B cell (primary cell): Measurements from ENCODE around the gene EPB41L4B. TPM values are rescaled to one million over a fixed set of nuclear protein-coding genes. Genes with fewer than 3 reads are reported as not detected.

ENCODE experiments used
- ATAC-seq: fragments of 200-7000 bp; cut with Tn5 transposase; one replicate; pipeline ENCODE4 v1.10.0; 2021; ENCODE audit warnings: low read depth, mild to moderate bottlenecking, moderate number of reproducible peaks, moderate library complexity
- CTCF ChIA-PET: fragments of 350-600 bp; sonication (Branson Sonifier 250); formaldehyde crosslinking; loops from one replicate; lab custom pipeline; 2021; ENCODE audit warnings: antibody characterized with exemption, inconsistent platforms; lab: Charles Lee
- POLR2A ChIA-PET: fragments of 350-600 bp; sonication (Branson Sonifier 250); formaldehyde crosslinking; loops from one replicate; lab custom pipeline; 2021; ENCODE audit warnings: antibody characterized with exemption; lab: Charles Lee
- DNase-seq: peaks from one replicate; pipeline ENCODE4 v3.0.0; 2013
- H2AFZ ChIP-seq: 2 replicates; pipeline ENCODE4 v1.6.1; 2012; ENCODE audit warnings: mild to moderate bottlenecking, low read depth, low read length; ENCODE audit not compliant: insufficient read depth, poor library complexity, severe bottlenecking
- H3K27ac ChIP-seq, 2 donors: 1 replicate in 1 of 2; 2 replicates in 1 of 2; pipeline ENCODE4 v1.5.1; 2012 to 2013; ENCODE audit warnings: low read length in 2 of 2, mild to moderate bottlenecking in 2 of 2, moderate library complexity in 1 of 2
- H3K27me3 ChIP-seq, 4 experiments: fragments of 200-600 bp in 1 of 4; sonication (generic) in 1 of 4; replicated peaks in 1 of 4; 1 replicate in 2 of 4; 2 replicates in 2 of 4; pipeline versions ENCODE4 v1.6.1 to v1.7.0; 2013 to 2016; ENCODE audit warnings: low read length in 3 of 4, mild to moderate bottlenecking in 2 of 4, mixed read lengths in 1 of 4, moderate library complexity in 1 of 4; ENCODE audit not compliant: insufficient read depth in 4 of 4, control insufficient read depth in 3 of 4; ENCODE audit errors: control extremely low read depth in 1 of 4
- H3K36me3 ChIP-seq, 2 experiments: replicated peaks in 1 of 2; 1 replicate in 1 of 2; 2 replicates in 1 of 2; pipeline versions ENCODE4 v1.6.1 to v1.7.1; 2013; ENCODE audit warnings: low read length in 1 of 2; ENCODE audit not compliant: insufficient read depth in 2 of 2, control insufficient read depth in 1 of 2; ENCODE audit errors: control extremely low read depth in 1 of 2, extremely low read depth in 1 of 2
- H3K4me1 ChIP-seq, 2 donors: fragments of 200-600 bp in 1 of 2; sonication (generic) in 1 of 2; 1 replicate in 1 of 2; 2 replicates in 1 of 2; pipeline versions ENCODE4 v1.5.1 to v1.6.1; 2013 to 2017; ENCODE audit warnings: low read length in 2 of 2; ENCODE audit not compliant: control insufficient read depth in 2 of 2, insufficient read depth in 2 of 2
- H3K4me2 ChIP-seq: replicated peaks from 2 replicates; pipeline ENCODE3; 2012; ENCODE audit warnings: mild to moderate bottlenecking, low read depth, low read length; ENCODE audit not compliant: poor library complexity, severe bottlenecking
- H3K4me3 ChIP-seq, 5 experiments: fragments of 200-600 bp in 1 of 5; sonication (generic) in 1 of 5; 1 replicate in 3 of 5; 2 replicates in 2 of 5; pipeline versions ENCODE4 v1.5.1 to v1.7.0; 2011 to 2016; ENCODE audit warnings: low read length in 4 of 5, mild to moderate bottlenecking in 4 of 5, low read depth in 2 of 5, control low read depth in 1 of 5, moderate library complexity in 1 of 5; ENCODE audit not compliant: insufficient read depth in 1 of 5; ENCODE audit errors: control extremely low read depth in 1 of 5, extremely low read depth in 1 of 5
- H3K79me2 ChIP-seq: fragments of 200-600 bp; sonication (generic); one replicate; pipeline ENCODE4 v1.6.0; 2016; ENCODE audit warnings: low read length; ENCODE audit not compliant: control insufficient read depth, insufficient read depth
- H3K9ac ChIP-seq: fragments of 200-600 bp; sonication (generic); 2 replicates; pipeline ENCODE4 v1.6.1; 2017; ENCODE audit warnings: mild to moderate bottlenecking, low read length, moderate library complexity
- H3K9me3 ChIP-seq, 3 donors: one replicate each; pipeline versions ENCODE4 v1.6.1 to v1.7.1; 2013; ENCODE audit warnings: low read length in 2 of 3; ENCODE audit not compliant: control insufficient read depth in 2 of 3, insufficient read depth in 1 of 3; ENCODE audit errors: control extremely low read depth in 1 of 3
- H4K20me1 ChIP-seq: 2 replicates; pipeline ENCODE4 v1.6.0; 2012; ENCODE audit warnings: mild to moderate bottlenecking, low read length; ENCODE audit not compliant: insufficient read depth, control insufficient read depth, poor library complexity, severe bottlenecking
- H3K27ac Mint-ChIP-seq: one replicate; pipeline ENCODE4 v1.8.0; 2021; ENCODE audit warnings: mixed read lengths
- H3K27me3 Mint-ChIP-seq: one replicate; pipeline ENCODE4 v1.8.0; 2021; ENCODE audit warnings: mixed read lengths
- H3K4me1 Mint-ChIP-seq: one replicate; pipeline ENCODE4 v1.8.0; 2021; ENCODE audit warnings: mixed read lengths
- H3K4me3 Mint-ChIP-seq: one replicate; pipeline ENCODE4 v1.8.0; 2021; ENCODE audit warnings: mixed read lengths
- H3K9me3 Mint-ChIP-seq: one replicate; pipeline ENCODE4 v1.8.0; 2022; ENCODE audit warnings: mixed read lengths; ENCODE audit not compliant: insufficient read depth
- CTCF ChIP-seq: fragments of 200-600 bp; IDR thresholded peaks from one replicate; pipeline ENCODE4 v1.8.0; 2022; ENCODE audit warnings: antibody characterized with exemption, mild to moderate bottlenecking
- EZH2 ChIP-seq: IDR thresholded peaks from 2 replicates; pipeline ENCODE4 v1.6.1; 2012; ENCODE audit warnings: borderline replicate concordance, low read depth, mild to moderate bottlenecking, moderate library complexity, low read length; ENCODE audit not compliant: insufficient read depth, poor library complexity, severe bottlenecking
- WGBS: methylation state at CpG from one replicate; pipeline ENCODE4 v1.1.5; 2013; ENCODE audit warnings: missing lambda C conversion rate; ENCODE audit not compliant: insufficient coverage; 5-methylcytosine and 5-hydroxymethylcytosine counted together
- intact Hi-C: fragments of 100-400 bp; cut with micrococcal nuclease; formaldehyde crosslinking; loops from one replicate; pipeline ENCODE4 v1.10.0; 2022
- polyA plus RNA-seq: library from polyadenylated mRNA; depleted of rRNA; stranded (reverse); fragments of >200 nt; gene quantifications from 2 replicates; pipeline ENCODE4 v1.2.3, GENCODE V29; 2012
- total RNA-seq, 2 donors: library from RNA; stranded (reverse); fragments of 120-200 nt in 1 of 2; gene quantifications; 1 replicate in 1 of 2; 2 replicates in 1 of 2; pipeline versions ENCODE4 v1.2.3 to v1.2.4, GENCODE V29; 2013 to 2022

The EPB41L4B gene
- total and polyA plus RNA-seq, 2 donors (not counting 1 experiment from before 2014, with no cell fraction given): 2.9 TPM; not detected in 1

GRCh38 chr9:109315480-109316206 is 5.2 kb downstream of the EPB41L4B start:
- Histone ChIP-seq H3K9me3 (peaks cover 0 to 5% (median 0%) of the 10 kb centered on the region in 3 donors), H3K36me3 (no peaks in the 10 kb centered on the region), H2AFZ (no peak overlapping the region), H3K27me3 (peaks cover 0 to 47% (median 16%) of the 10 kb centered on the region in 4 experiments), H4K20me1 (no peaks in the 10 kb centered on the region), H3K4me3 (no peak overlapping the region), H3K27ac (no peak overlapping the region), H3K4me2 (no peak overlapping the region), H3K9ac (no peak overlapping the region), H3K4me1 (peaks cover 6 to 8% of the 10 kb centered on the region in 2 donors), H3K79me2 (no peaks in the 10 kb centered on the region)
- POLR2A ChIA-PET: no interaction called here
- intact Hi-C loops: loop anchor here (10.0 kb wide), 1 partner anchor 201 kb away; the partner anchor contains the start of gene TMEM245
- no peaks in the 10 kb centered on the region for H3K9me3 Mint-ChIP-seq
- TF ChIP-seq EZH2: no peak
- no peak for TF ChIP-seq CTCF
- H3K27me3 Mint-ChIP-seq: peaks cover 64% of the 10 kb centered on the region
- ATAC-seq (no peak), DNase-seq (no peak)
- no peak overlapping the region for H3K27ac Mint-ChIP-seq
- peaks cover 12% of the 10 kb centered on the region for H3K4me1 Mint-ChIP-seq
- H3K4me3 Mint-ChIP-seq: no peak overlapping the region
- 22% methylated on average over 3 of the region's 7 CpGs for WGBS
- CTCF ChIA-PET: interaction anchor here (1.1 kb wide), 1 partner anchor 155 kb away, joined by 3 read pairs; no protein-coding TSS in a partner anchor

DNA sequence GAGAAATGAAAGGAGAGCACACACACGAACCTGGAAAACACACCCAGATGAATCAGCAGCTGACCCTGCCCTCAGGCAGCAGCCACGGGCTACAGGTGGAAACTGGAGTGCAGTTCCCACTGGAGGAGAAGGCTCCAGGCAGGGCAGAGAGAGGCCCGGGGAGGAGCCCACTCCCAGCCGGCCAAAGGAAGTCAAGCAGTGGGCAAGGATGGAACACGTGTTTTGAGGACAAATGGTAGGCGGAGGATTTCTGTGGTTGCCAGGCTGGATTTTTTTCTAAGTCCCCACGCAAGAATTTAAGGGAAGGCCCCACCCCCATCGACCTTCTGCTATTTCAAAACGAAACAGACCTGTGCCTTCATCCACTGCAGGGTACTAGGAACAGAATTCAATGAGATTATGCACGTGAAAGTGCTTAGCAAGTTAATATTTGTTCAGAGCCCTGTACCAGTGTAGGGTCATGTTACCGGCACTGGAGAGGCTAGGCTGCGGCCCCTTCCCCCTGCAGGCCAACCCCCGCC is 6.8 kb downstream of the EPB41L4B start:
- no peak overlapping the region for H3K4me3 ChIP-seq
- intact Hi-C loops: loop anchor here (5.0 to 10.0 kb wide), 2 partner anchors 88 to 199 kb away; partner anchors contain the start of gene TMEM245
- H4K20me1 ChIP-seq: no peaks in the 10 kb centered on the region
- H2AFZ ChIP-seq: no peak overlapping the region
- peaks cover 73% of the 10 kb centered on the region for H3K27me3 Mint-ChIP-seq
- H3K4me1 ChIP-seq: no peaks in the 10 kb centered on the region
- ATAC-seq (no peak), DNase-seq (no peak)
- H3K79me2 ChIP-seq: no peaks in the 10 kb centered on the region
- no peak overlapping the region for H3K9ac ChIP-seq
- H3K4me2 ChIP-seq: no peak overlapping the region
- WGBS: 66% methylated on average over 10 of the region's 13 CpGs
- H3K9me3 Mint-ChIP-seq: no peaks in the 10 kb centered on the region
- no peaks in the 10 kb centered on the region for H3K36me3 ChIP-seq
- TF ChIP-seq CTCF (no peak), EZH2 (no peak)
- ChIA-PET POLR2A (no interaction called here), CTCF (no interaction called here)
- H3K27ac Mint-ChIP-seq: no peak overlapping the region
- peaks cover 0 to 5% (median 0%) of the 10 kb centered on the region in 3 donors for H3K9me3 ChIP-seq
- no peak overlapping the region for H3K27ac ChIP-seq
- peaks cover 0 to 39% (median 12%) of the 10 kb centered on the region in 4 experiments for H3K27me3 ChIP-seq
- H3K4me1 Mint-ChIP-seq: peaks cover 9% of the 10 kb centered on the region
- H3K4me3 Mint-ChIP-seq: no peak overlapping the region
